GM21381 (cell line): ENCODE measurements around the gene CELF4.

Source experiments
- ATAC-seq: cut with Tn5 transposase; IDR thresholded peaks from one replicate; pipeline ENCODE4 v1.9.1; 2021; ENCODE audit warnings: mild to moderate bottlenecking, moderate library complexity; ENCODE audit not compliant: unreplicated experiment

Gene CELF4

GRCh38 chr18:37548679-37549289 is 16.8 kb downstream of the CELF4 start:
- ATAC-seq: no peak

- no peak for ATAC-seq
Observed at GRCh38 chr18:37547196-37547827, 18.3 kb downstream of the CELF4 start.

DNA sequence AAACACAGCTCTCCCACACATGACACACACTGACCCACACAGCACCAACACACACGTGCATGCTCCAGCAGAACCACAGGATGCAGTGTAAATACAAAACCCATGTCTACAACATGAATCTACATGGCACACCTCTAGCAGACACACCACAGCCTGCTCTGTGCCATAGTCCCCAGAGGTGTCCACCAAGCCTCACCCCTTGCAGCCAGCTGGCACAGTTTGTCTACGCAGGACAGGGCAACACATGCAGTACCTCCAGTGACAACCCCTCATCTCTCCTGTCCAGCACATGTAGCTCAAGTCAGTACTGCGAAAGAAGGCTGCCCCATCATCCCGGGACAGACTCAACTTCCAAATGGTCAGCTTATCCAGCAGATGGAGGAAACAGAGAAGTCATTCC is 18.9 kb downstream of the CELF4 start:
- ATAC-seq: no peak

DNA sequence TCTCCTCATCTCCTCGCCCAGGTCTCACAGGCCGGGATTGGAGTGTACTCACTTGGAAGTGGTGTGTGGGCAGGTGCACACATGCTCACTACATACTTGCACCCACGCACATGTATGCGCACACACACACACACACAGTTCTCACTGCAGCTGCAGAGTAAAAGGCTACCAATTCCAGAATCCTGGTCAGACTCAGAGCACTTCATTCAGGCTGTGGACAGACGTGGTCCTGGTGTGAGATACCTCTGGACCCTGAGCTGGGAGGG is 19.4 kb downstream of the CELF4 start:
- ATAC-seq: no peak

DNA sequence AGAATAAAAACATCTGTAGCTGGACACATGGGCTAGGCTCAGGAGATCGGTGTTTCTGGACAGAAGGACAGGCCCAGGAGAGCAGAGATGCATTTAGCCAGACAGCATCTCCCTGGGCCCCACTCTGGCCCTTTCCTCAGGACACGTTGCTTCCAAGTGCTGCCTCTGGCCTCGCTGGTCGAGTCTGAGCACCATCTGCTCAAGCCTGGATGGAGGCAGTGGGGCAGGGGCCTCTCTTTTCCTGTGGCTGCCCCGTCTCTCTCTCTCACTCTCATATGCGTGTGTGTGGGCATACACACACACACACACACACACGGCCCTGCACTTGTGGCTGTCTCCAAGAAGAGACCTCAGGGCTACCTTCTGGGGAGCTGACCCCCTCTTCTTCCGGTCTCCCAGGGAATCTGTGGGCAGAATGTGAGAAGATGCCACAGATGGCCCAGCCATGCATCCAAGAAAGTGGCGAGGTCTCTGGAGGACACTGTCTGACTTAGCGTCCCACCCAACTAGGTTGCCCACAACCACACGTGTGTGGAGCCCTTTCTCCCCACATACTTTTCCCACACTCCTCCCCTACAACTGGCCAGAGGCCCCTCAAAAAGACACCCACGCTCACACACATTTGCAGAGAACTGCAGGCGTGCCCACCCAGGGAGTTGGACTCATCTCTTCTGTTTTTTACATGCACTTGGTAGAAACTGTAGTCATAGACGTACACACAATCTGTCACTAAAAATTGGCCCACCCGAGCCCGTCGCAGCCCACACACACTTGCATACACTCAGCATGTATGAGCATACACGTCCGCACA is 19.9 kb downstream of the CELF4 start:
- ATAC-seq: no peak

- no peak for ATAC-seq
Observed at GRCh38 chr18:37544713-37545112, 20.9 kb downstream of the CELF4 start.

DNA sequence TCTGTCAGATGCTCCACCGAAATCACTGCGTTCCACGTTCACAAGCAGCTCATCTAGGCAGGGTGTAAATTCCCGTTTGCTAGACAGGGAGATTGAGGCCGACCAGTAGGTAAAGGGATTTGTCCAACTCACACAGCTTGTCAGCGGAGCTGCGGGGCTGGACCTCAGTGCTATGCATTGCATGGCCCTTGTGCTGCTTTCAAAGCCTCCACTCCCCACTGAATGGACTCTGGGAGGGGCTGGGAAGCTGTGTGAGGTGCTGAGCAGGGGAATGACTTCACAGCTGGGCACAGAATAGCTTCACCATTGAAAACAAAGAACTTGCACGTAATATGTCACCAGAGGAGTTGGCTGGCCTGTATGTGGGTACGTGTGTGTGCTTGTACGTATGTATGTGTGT is 21.4 kb downstream of the CELF4 start:
- ATAC-seq: no peak

- ATAC-seq: no peak
Observed at GRCh38 chr18:37543321-37543720, 22.3 kb downstream of the CELF4 start.

- no peak for ATAC-seq
Observed at GRCh38 chr18:37541517-37541916, 24.1 kb downstream of the CELF4 start.

- no peak for ATAC-seq
Observed at GRCh38 chr18:37540424-37541138, 25.0 kb downstream of the CELF4 start.

DNA sequence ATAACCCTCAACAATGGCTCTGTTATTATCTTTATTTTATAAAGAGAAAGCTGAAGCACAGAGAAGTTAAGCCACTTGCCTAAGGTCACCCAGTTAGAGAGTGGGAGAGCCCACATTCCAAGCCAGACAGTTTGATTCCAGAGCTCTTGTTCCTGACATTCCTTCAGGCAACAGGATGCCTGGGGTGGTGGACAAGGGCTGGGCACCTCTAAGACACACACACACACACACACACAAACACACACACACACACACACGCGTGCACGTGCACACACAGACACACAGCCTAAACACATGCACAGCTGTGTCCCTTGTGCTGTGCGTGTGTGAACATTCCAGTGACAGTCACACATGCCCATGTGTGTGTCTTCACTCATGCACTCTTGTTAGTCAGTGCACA is 26.4 kb downstream of the CELF4 start:
- no peak for ATAC-seq

GRCh38 chr18:37538526-37539205 is 26.9 kb downstream of the CELF4 start:
- no peak for ATAC-seq

DNA sequence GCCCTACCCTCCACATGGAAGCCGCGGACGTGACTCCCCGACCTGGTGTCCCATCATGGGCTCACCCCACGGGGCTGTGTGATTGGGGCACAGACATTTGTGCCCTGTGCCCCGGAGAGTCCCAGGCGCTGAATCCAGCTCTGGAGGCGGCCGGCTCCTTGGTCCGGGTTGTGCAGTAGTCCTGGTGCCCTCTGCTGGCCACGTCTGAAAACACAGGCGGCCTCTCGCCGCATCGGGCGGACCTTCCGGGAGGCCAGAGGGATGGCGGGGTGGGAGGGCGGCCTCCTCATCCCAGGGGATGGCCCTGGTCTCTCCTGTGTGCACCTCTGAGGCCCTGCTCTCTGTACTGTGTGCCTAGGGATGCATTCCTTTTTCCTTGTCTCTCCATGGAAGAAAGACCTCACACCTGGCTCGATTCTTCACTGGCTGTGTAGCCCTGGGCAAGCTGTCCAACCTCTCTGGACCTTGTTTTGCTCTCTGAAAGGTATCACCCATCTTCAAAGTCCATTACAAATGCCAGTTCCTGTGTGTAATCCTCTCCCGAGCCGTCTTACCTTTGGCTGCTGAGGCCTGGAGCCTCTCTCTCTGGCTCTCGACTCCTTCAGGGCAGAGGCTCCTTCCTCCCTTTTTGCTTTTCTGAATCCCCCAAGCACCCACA is 27.6 kb downstream of the CELF4 start:
- peak; percentile 90 for ATAC-seq

DNA sequence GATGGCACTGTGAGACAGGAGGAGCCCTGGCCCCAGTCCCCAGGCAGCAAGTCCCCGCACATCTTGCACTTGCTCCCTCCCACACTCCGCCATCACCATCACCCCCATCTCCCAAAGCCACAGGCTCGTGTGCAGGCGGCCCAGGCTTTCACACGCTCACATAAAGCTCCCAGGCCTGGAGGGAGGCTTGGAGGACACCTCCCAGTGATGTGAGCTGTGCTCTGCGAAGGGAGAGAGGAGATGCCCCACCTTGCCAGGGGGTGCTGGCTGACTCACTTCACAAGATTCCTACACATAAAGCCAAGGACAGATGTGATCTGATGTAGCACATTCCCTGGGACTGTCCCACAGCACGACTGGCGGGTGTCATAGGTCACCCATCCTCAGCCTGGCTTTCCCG is 28.9 kb downstream of the CELF4 start:
- no peak for ATAC-seq

GRCh38 chr18:37535968-37536367 is 29.6 kb downstream of the CELF4 start:
- ATAC-seq: no peak

DNA sequence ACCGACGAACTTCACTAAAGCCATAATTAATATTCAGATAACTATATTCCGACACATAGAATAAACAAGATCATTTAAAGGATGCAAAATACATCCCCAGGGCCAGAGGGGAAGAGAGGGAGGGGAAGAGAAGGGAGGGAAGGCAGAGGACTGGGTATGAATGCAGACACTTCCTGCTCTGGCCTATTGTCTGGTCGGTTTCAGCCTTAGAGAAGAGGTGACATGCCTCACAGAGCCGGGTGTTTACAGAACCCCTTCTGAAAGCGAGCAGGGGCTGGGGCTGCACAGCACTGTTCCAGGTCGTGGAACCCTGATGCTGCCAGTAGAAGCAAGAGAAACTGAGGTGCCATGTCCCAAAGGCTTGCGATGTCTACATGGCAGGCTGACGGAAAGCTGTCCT is 31.0 kb downstream of the CELF4 start:
- no peak for ATAC-seq

DNA sequence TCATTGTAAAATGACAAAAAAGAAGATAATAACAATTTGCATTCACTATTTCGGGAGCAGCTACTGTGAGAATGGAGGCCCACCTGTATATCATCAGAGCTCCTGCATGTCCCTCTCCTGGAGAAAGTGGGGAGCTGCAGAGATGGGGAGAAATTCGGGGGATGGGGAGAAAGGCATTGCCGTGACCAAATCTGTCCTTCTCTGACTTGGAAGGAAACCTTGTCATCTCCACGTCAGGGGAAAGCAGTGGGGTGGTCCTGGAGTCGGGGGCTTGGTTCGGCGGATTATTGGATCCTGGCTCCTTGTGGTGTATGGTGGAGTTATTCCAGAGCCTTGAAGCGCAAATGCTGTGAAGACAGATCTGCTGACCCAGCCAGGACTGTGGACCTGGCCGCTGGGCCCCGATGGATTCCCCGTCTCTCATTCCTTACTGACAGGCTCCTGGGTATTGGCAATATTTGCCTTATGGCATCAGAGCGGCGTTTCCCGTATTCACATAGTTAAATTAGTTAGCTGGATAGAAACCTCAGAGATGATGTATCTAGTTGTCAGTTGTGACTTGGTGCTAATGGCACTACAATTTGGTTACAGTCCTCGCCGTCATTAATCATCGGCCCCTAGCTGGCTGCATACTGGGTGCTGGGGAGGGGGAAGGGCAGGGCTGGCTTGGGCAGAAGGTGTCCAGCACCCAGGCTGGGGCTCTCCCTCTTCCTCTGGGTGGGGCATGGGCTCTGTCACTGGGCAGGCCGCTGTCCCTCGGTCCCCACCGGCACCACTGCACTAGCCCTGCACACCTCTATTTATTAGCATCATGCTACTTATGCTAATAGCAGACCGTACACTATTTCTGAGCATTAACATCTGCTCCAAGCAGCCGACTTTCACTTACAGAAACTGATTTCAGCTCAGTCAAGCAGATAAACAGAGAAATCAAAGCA is 31.7 kb downstream of the CELF4 start:
- ATAC-seq: no peak

GRCh38 chr18:37532917-37533316 is 32.7 kb downstream of the CELF4 start:
- ATAC-seq: no peak

DNA sequence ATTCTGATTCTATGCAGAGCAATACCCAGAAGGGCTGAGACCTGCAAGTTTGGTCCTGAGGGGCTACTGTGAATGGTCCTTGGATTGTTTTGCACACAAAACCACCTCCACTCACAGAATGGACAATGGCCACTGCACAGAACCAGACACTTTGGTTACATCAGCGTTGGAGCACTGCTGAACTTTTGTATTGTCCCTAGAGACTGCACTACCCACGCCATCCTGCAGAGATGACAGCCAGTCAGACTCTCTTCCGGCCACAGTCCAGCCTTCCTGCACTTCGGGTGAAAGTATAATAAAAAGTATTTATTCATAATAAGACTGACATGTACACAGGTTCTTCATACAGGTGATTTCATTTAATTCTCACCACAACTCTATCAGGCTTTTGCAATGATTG is 35.7 kb downstream of the CELF4 start:
- peak; percentile 80 for ATAC-seq

- ATAC-seq: no peak
Observed at GRCh38 chr18:37529296-37529695, 36.3 kb downstream of the CELF4 start.
